ENCODE data around the gene GFRA1.

- TF ChIP-seq EP300 (IDR thresholded peaks at IDR 0.05) (no peak), POLR2A (IDR thresholded peaks at IDR 0.05) (no peak), CTCF (IDR thresholded peaks at IDR 0.05) (no peak), POLR2AphosphoS5 (IDR thresholded peaks at IDR 0.05) (no peak)
These were observed 150.3 kb downstream of the GFRA1 start for GRCh38 chr10:116122664-116123063.
